Measurements from ENCODE around the gene PTHLH. TPM values are rescaled to one million over a fixed set of nuclear protein-coding genes. Genes with fewer than 3 reads are reported as not detected.

Gene PTHLH
- total and polyA plus RNA-seq, 2 experiments from 2014 or later = not detected

- no peak for TF ChIP-seq REST (IDR thresholded peaks at IDR 0.05; ENCODE audit: unreplicated experiment)
- TF ChIP-seq ZNF114 (CRISPR knock-in tag; IDR thresholded peaks at IDR 0.05) = no peak
Measured at GRCh38 chr12:28014196-28014595, 41.7 kb upstream of the PTHLH start (continued).

- H3K27me3 Mint-ChIP-seq (ENCODE audit: insufficient read depth, low read depth, poor library complexity) = no peaks in the 10 kb centered on the region
- no peaks in the 10 kb centered on the region for H3K9me3 Mint-ChIP-seq
Measured at GRCh38 chr12:28012333-28012918, 39.9 kb upstream of the PTHLH start.

More at GRCh38 chr12:28012333-28012918, 39.9 kb upstream of the PTHLH start:
- Histone ChIP-seq H3F3A (replicated peaks; ENCODE audit: low read depth) (no peaks in the 10 kb centered on the region), H3K79me2 (replicated peaks; ENCODE audit: insufficient read depth) (no peaks in the 10 kb centered on the region), H3K27me3 (ENCODE audit: insufficient read depth) (no peaks in the 10 kb centered on the region), H3K27ac (ENCODE audit: low read depth) (no peak overlapping the region), H2AFZ (peak overlapping the region; percentile 23; the same call in 1 of the 2 replicates), H3K4me1 (ENCODE audit: insufficient read depth) (no peaks in the 10 kb centered on the region), H3K4me2 (no peak overlapping the region), H3K36me3 (ENCODE audit: insufficient read depth) (no peaks in the 10 kb centered on the region), H3K4me3 (no peak overlapping the region), H4K20me1 (replicated peaks; ENCODE audit: insufficient read depth) (no peaks in the 10 kb centered on the region), H3K9me2 (ENCODE audit: insufficient read depth) (peaks cover 6% of the 10 kb centered on the region; the same call in 1 of the 2 replicates)
- no peak for TF ChIP-seq REST (IDR thresholded peaks at IDR 0.05; ENCODE audit: unreplicated experiment)
- TF ChIP-seq JUNB (IDR thresholded peaks at IDR 0.05; ENCODE audit: unreplicated experiment) = no peak
- TF ChIP-seq STAT1 (IDR thresholded peaks at IDR 0.05; ENCODE audit: unreplicated experiment) = no peak
- no peak for TF ChIP-seq EZH2phosphoT487 (IDR thresholded peaks at IDR 0.05; ENCODE audit: unreplicated experiment)
- no peak for TF ChIP-seq CREB1 (CRISPR knock-in tag; IDR thresholded peaks at IDR 0.05; ENCODE audit: low read depth)
- TF ChIP-seq EZH2 (IDR thresholded peaks at IDR 0.05; ENCODE audit: low read depth, unreplicated experiment) = no peak
- no peak for TF ChIP-seq ZNF331 (CRISPR knock-in tag; IDR thresholded peaks at IDR 0.05; ENCODE audit: low read depth)
- Mint-ChIP-seq H3K36me3 (ENCODE audit: low read depth) (no peaks in the 10 kb centered on the region), H3K27ac (no peak overlapping the region), H3K4me3 (no peak overlapping the region), H3K4me1 (no peaks in the 10 kb centered on the region)
- DNase-seq (ENCODE audit: low spot score) (no peak), ATAC-seq (no peak)

All from GM23338 (cell line).